WTC11 (cell line): Measurements from ENCODE around the gene GRAMD1B. TPM values are rescaled to one million over a fixed set of nuclear protein-coding genes. Genes with fewer than 3 reads are reported as not detected.

Source experiments
- ATAC-seq: fragments of 200-7000 bp; cut with Tn5 transposase; 2 replicates; pipeline ENCODE4 v1.10.0; 2021; ENCODE audit warnings: mild to moderate bottlenecking, moderate library complexity
- CTCF ChIA-PET: fragments of 300-600 bp; sonication (Branson Sonifier 250); formaldehyde crosslinking; loops from one replicate; lab custom pipeline; 2021; ENCODE audit warnings: antibody characterized with exemption; lab: Charles Lee
- POLR2A ChIA-PET: fragments of 350-600 bp; sonication (Branson Sonifier 250); formaldehyde crosslinking; loops from one replicate; lab custom pipeline; 2021; ENCODE audit warnings: antibody characterized with exemption; lab: Charles Lee
- DNase-seq: peaks from one replicate; pipeline ENCODE4 v3.0.0; 2021; ENCODE audit warnings: low spot score
- H3K27ac Mint-ChIP-seq: 2 replicates; pipeline ENCODE4 v1.8.0; 2021; ENCODE audit warnings: mixed read lengths
- H3K27me3 Mint-ChIP-seq: 2 replicates; pipeline ENCODE4 v1.8.0; 2021; ENCODE audit warnings: low read depth, mild to moderate bottlenecking, moderate library complexity, mixed read lengths
- H3K36me3 Mint-ChIP-seq: 2 replicates; pipeline ENCODE4 v1.8.0; 2021; ENCODE audit warnings: mixed read lengths
- H3K4me1 Mint-ChIP-seq: 2 replicates; pipeline ENCODE4 v1.8.0; 2022; ENCODE audit warnings: mixed read lengths
- H3K4me3 Mint-ChIP-seq: 2 replicates; pipeline ENCODE4 v1.8.0; 2021; ENCODE audit warnings: mild to moderate bottlenecking, moderate library complexity, mixed read lengths
- H3K9me3 Mint-ChIP-seq: 2 replicates; pipeline ENCODE4 v1.8.0; 2021; ENCODE audit warnings: mixed read lengths
- ATF1 ChIP-seq: sonication (generic); formaldehyde crosslinking; IDR thresholded peaks from 2 replicates; pipeline ENCODE4 v1.8.1; 2023; ENCODE audit warnings: mild to moderate bottlenecking, moderate library complexity, missing genetic modification reagents
- ATF6 ChIP-seq: sonication (generic); formaldehyde crosslinking; IDR thresholded peaks from 2 replicates; pipeline ENCODE4 v1.8.1; 2023; ENCODE audit warnings: mild to moderate bottlenecking, missing genetic modification reagents
- CBFB ChIP-seq: sonication (generic); formaldehyde crosslinking; IDR thresholded peaks from 2 replicates; pipeline ENCODE4 v1.8.1; 2022; ENCODE audit warnings: mild to moderate bottlenecking, low read depth, missing genetic modification reagents
- CDX4 ChIP-seq: fragments of 250-450 bp; sonication (Bioruptor Pico); IDR thresholded peaks from 2 replicates; pipeline ENCODE4 v1.9.0; 2021; ENCODE audit warnings: moderate library complexity, mild to moderate bottlenecking, inconsistent platforms, borderline replicate concordance
- CREB1 ChIP-seq: sonication (generic); formaldehyde crosslinking; IDR thresholded peaks from 2 replicates; pipeline ENCODE4 v1.8.0; 2023; ENCODE audit warnings: mild to moderate bottlenecking, missing genetic modification reagents
- ERG ChIP-seq: fragments of 250-450 bp; sonication (Bioruptor Pico); IDR thresholded peaks from 2 replicates; pipeline ENCODE4 v1.8.0; 2021; ENCODE audit warnings: mild to moderate bottlenecking
- HMGA2 ChIP-seq: fragments of 250-450 bp; sonication (Bioruptor Pico); IDR thresholded peaks from 2 replicates; pipeline ENCODE4 v1.4.0; 2021; ENCODE audit warnings: mild to moderate bottlenecking, moderate library complexity
- KAT7 ChIP-seq: sonication (generic); formaldehyde crosslinking; IDR thresholded peaks from 2 replicates; pipeline ENCODE4 v1.8.1; 2023; ENCODE audit warnings: missing genetic modification reagents, mild to moderate bottlenecking, borderline replicate concordance
- MLX ChIP-seq: sonication (generic); formaldehyde crosslinking; IDR thresholded peaks from 2 replicates; pipeline ENCODE4 v1.8.1; 2023; ENCODE audit warnings: mild to moderate bottlenecking, missing genetic modification reagents, moderate library complexity
- MXD4 ChIP-seq: fragments of 250-450 bp; sonication (Bioruptor Pico); IDR thresholded peaks from 2 replicates; pipeline ENCODE4 v1.8.0; 2021; ENCODE audit warnings: mild to moderate bottlenecking, moderate library complexity, borderline replicate concordance
- MYBL2 ChIP-seq: sonication (generic); formaldehyde crosslinking; IDR thresholded peaks from 2 replicates; pipeline ENCODE4 v1.8.1; 2023; ENCODE audit warnings: mild to moderate bottlenecking, moderate library complexity, missing genetic modification reagents
- NFATC4 ChIP-seq: fragments of 250-450 bp; sonication (Bioruptor Pico); IDR thresholded peaks from 2 replicates; pipeline ENCODE4 v1.9.0; 2021; ENCODE audit warnings: mild to moderate bottlenecking
- RELA ChIP-seq: sonication (generic); formaldehyde crosslinking; IDR thresholded peaks from 2 replicates; pipeline ENCODE4 v1.8.1; 2022; ENCODE audit warnings: missing genetic modification reagents, mild to moderate bottlenecking, borderline replicate concordance
- SP1 ChIP-seq: sonication (generic); formaldehyde crosslinking; conservative IDR thresholded peaks from 2 replicates; pipeline ENCODE4 v1.8.1; 2022; ENCODE audit warnings: missing genetic modification reagents
- TCF7 ChIP-seq: sonication (generic); formaldehyde crosslinking; IDR thresholded peaks from 2 replicates; pipeline ENCODE4 v1.8.0; 2022; ENCODE audit warnings: mild to moderate bottlenecking, low read depth, missing genetic modification reagents, moderate library complexity
- USF1 ChIP-seq: sonication (generic); formaldehyde crosslinking; IDR thresholded peaks from 2 replicates; pipeline ENCODE4 v1.8.0; 2022; ENCODE audit warnings: mild to moderate bottlenecking, missing genetic modification reagents
- ZBTB21 ChIP-seq: sonication (generic); formaldehyde crosslinking; IDR thresholded peaks from 2 replicates; pipeline ENCODE4 v1.8.1; 2023; ENCODE audit warnings: mild to moderate bottlenecking, missing genetic modification reagents, borderline replicate concordance
- ZNF138 ChIP-seq: sonication (generic); formaldehyde crosslinking; conservative IDR thresholded peaks from 2 replicates; pipeline ENCODE4 v1.8.1; 2022; ENCODE audit warnings: mild to moderate bottlenecking, moderate library complexity, missing genetic modification reagents
- ZNF423 ChIP-seq: fragments of 250-450 bp; sonication (Bioruptor Pico); IDR thresholded peaks from 2 replicates; pipeline ENCODE4 v2.1.2; 2022; ENCODE audit warnings: mild to moderate bottlenecking, moderate library complexity
- ZNF532 ChIP-seq: fragments of 250-450 bp; sonication (Bioruptor Pico); IDR thresholded peaks from 2 replicates; pipeline ENCODE4 v1.9.0; 2021; ENCODE audit warnings: mild to moderate bottlenecking, borderline replicate concordance
- ZSCAN18 ChIP-seq: fragments of 250-450 bp; sonication (Bioruptor Pico); IDR thresholded peaks from 2 replicates; pipeline ENCODE4 v2.1.2; 2022; ENCODE audit warnings: mild to moderate bottlenecking, moderate library complexity
- total RNA-seq: library from RNA; stranded (reverse); gene quantifications from 3 replicates; pipeline ENCODE4 v1.2.3, GENCODE V29; 2021
- TF ChIP-seq, protein P1 (sequence below): sonication (generic); formaldehyde crosslinking; IDR thresholded peaks from 2 replicates; pipeline ENCODE4 v1.8.1; 2022; ENCODE audit warnings: mild to moderate bottlenecking, missing genetic modification reagents, moderate library complexity, borderline replicate concordance

GRAMD1B gene
- total RNA-seq, 1 experiment from 2014 or later, result 31.5 TPM

DNA sequence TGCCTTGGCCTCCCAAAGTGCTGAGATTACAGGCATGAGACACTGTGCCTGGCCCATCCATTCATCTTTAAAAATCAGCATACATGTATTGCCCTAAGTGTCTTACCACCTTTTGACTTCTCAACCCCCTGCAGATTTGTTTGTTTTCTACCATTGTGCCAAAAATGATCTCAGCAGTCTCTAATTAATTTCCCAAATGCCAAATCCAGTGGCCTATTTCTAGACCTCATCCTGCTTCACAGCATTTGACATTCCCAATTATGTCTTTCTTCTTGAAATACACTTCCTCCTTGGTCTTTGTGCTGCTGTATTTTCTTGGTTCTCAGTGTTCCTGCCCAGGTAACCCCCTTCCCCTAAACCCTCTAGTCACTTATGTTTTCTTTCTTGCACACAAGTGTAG lies 46.0 kb upstream of the GRAMD1B start:
- Mint-ChIP-seq H3K27ac (no peak overlapping the region), H3K27me3 (peaks cover 4% of the 10 kb centered on the region; the same call in 1 of the 2 replicates)
- no peak for ATAC-seq
- POLR2A ChIA-PET, result no interaction called here
- no peak for TF ChIP-seq RELA (CRISPR knock-in tag)
- no peak for TF ChIP-seq MYBL2 (CRISPR knock-in tag)
- no peak for TF ChIP-seq HMGA2 (CRISPR knock-in tag)
- no peak for TF ChIP-seq CBFB (CRISPR knock-in tag)
- TF ChIP-seq, protein P1, sequence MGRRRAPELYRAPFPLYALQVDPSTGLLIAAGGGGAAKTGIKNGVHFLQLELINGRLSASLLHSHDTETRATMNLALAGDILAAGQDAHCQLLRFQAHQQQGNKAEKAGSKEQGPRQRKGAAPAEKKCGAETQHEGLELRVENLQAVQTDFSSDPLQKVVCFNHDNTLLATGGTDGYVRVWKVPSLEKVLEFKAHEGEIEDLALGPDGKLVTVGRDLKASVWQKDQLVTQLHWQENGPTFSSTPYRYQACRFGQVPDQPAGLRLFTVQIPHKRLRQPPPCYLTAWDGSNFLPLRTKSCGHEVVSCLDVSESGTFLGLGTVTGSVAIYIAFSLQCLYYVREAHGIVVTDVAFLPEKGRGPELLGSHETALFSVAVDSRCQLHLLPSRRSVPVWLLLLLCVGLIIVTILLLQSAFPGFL (CRISPR knock-in tag), result no peak
- no peak for TF ChIP-seq ATF1 (CRISPR knock-in tag)
- TF ChIP-seq ZNF138 (CRISPR knock-in tag), result no peak
- TF ChIP-seq SP1 (CRISPR knock-in tag), result no peak
- TF ChIP-seq MLX, result no peak
- TF ChIP-seq ERG (CRISPR knock-in tag), result no peak
- no peak for TF ChIP-seq KAT7 (CRISPR knock-in tag)
- no peak for TF ChIP-seq USF1 (CRISPR knock-in tag)
- no peak for TF ChIP-seq CREB1 (CRISPR knock-in tag)
- TF ChIP-seq MXD4 (CRISPR knock-in tag), result no peak
- no peak for TF ChIP-seq CDX4
- TF ChIP-seq ATF6 (CRISPR knock-in tag), result no peak
- TF ChIP-seq, all 79 proteins: peak for 0
- no peak for DNase-seq
- no peaks in the 10 kb centered on the region for H3K9me3 Mint-ChIP-seq
- CTCF ChIA-PET, result interaction anchor here (0.8 kb wide), 1 partner anchor 12 kb away, joined by 3 read pairs; no protein-coding TSS in a partner anchor
- H3K36me3 Mint-ChIP-seq, result no peaks in the 10 kb centered on the region
- peaks cover 10% of the 10 kb centered on the region for H3K4me1 Mint-ChIP-seq
- no peak overlapping the region for H3K4me3 Mint-ChIP-seq

GRCh38 chr11:123386796-123387510 lies 43.1 kb upstream of the GRAMD1B start:
- H3K27me3 Mint-ChIP-seq, result peaks cover 4% of the 10 kb centered on the region
- ATAC-seq, result no peak
- TF ChIP-seq ZBTB21 (CRISPR knock-in tag) (no peak), NFATC4 (CRISPR knock-in tag) (no peak), TCF7 (no peak), ZNF423 (no peak), ZNF532 (CRISPR knock-in tag) (no peak), ZSCAN18 (CRISPR knock-in tag) (no peak)
- TF ChIP-seq, all 79 proteins: peak for 0

More at GRCh38 chr11:123386796-123387510, 43.1 kb upstream of the GRAMD1B start:
- CTCF ChIA-PET, result interaction anchor here (0.8 to 1.2 kb wide), 2 partner anchors 20 to 126 kb away, joined by 3 to 5 read pairs; no protein-coding TSS in a partner anchor
- no peaks in the 10 kb centered on the region for H3K36me3 Mint-ChIP-seq
- no peaks in the 10 kb centered on the region for H3K4me1 Mint-ChIP-seq
- H3K27ac Mint-ChIP-seq, result no peak overlapping the region
- POLR2A ChIA-PET, result no interaction called here
- no peaks in the 10 kb centered on the region for H3K9me3 Mint-ChIP-seq
- no peak for DNase-seq
- no peak overlapping the region for H3K4me3 Mint-ChIP-seq
